Measurements from ENCODE around the gene BBIP1. TPM values are rescaled to one million over a fixed set of nuclear protein-coding genes. Genes with fewer than 3 reads are reported as not detected.
"Not testable (repeated sequence)": the region's sequence is repeated elsewhere in the genome, so short reads cannot be mapped to it uniquely, and the experiment has no call there.

The BBIP1 gene
- total RNA-seq, 1 donor from 2014 or later = 25.3 TPM

DNA sequence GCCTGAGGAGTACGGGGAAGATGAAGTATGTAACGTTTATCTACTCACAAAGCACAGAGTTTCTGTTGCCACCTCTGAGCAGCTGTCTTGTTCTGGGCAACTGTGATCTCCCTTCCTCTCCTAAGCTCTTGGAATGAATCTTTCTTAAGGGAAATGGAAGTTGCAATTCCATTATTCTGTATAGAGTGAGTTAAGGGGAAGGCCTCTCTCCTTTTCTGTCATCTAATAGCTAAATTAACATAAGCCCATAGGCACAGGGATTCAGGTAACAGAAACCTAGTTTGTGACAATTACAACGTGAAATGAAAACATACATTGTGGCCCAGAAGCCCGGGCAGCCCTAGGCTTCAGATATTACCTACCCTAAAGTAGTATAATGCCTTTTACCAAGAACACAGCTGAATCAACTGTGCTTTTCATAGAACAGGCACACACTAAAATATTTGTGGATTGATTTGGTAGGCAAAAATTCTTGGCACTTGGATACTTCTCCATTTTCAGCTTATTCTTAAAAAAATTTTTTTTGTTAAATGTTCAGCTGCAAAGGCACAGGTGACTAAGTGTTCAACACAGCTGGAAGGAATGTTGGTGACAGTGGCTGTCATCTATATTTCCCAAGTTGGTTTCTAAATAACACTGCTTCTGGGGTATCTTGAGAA is 51.0 kb downstream of the BBIP1 start:
- DNase-seq = no peak
- Histone ChIP-seq H3K9me3 (no peaks in the 10 kb centered on the region), H3K27ac (peak overlapping the region; percentile 52), H3K36me3 (no peaks in the 10 kb centered on the region), H3K4me1 (peaks cover 44% of the 10 kb centered on the region), H3K27me3 (no peaks in the 10 kb centered on the region), H3K4me3 (no peak overlapping the region)
- intact Hi-C loops (cut with DNase I) = no loop called here
- ATAC-seq = no peak
- TF ChIP-seq, protein P1, sequence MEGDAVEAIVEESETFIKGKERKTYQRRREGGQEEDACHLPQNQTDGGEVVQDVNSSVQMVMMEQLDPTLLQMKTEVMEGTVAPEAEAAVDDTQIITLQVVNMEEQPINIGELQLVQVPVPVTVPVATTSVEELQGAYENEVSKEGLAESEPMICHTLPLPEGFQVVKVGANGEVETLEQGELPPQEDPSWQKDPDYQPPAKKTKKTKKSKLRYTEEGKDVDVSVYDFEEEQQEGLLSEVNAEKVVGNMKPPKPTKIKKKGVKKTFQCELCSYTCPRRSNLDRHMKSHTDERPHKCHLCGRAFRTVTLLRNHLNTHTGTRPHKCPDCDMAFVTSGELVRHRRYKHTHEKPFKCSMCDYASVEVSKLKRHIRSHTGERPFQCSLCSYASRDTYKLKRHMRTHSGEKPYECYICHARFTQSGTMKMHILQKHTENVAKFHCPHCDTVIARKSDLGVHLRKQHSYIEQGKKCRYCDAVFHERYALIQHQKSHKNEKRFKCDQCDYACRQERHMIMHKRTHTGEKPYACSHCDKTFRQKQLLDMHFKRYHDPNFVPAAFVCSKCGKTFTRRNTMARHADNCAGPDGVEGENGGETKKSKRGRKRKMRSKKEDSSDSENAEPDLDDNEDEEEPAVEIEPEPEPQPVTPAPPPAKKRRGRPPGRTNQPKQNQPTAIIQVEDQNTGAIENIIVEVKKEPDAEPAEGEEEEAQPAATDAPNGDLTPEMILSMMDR (IDR thresholded peaks at IDR 0.05) = no peak

DNA sequence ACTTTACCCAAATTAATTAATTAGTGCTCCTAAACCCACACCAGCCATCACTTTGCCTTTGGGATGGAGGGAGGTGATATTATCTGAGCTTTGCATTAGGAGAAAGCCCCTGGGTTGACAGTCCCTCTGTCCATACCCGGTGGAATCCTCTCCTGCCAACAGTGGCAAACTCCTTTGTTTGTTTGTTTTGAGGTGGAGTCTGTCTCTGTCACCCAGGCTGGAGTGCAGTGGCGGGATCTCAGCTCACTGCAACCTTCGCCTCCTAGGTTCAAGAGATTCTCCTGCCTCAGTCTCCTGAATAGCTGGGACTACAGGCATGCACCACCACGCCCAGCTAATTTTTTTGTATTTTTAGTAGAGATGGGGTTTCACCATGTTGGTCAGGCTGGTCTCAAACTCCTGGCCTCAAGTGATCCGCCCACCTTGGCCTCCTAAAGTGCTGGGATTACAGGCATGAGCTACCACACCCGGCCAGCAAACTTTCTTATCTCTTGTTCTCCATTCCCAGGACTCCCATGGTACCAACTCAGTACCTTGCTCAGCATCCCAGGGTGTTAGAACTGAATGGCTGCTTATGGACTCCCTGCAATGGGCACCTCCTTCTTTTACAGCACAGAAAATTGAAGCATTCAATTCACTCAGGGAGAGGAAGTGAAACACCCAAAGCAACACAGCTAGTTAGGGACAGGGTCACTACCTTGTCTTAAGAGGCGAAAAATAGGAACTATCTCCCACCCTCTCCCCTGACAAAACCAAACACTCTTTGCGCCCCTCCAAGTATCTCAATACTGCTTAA is 51.8 kb downstream of the BBIP1 start:
- H3K27me3 ChIP-seq; H3K9me3 ChIP-seq; H3K36me3 ChIP-seq; DNase-seq; intact Hi-C loops (cut with DNase I); H3K4me3 ChIP-seq: not testable (repeated sequence)
- peak; percentile 4 for ATAC-seq
- peaks cover 44% of the 10 kb centered on the region for H3K4me1 ChIP-seq
- peak overlapping the region; percentile 52 for H3K27ac ChIP-seq

DNA sequence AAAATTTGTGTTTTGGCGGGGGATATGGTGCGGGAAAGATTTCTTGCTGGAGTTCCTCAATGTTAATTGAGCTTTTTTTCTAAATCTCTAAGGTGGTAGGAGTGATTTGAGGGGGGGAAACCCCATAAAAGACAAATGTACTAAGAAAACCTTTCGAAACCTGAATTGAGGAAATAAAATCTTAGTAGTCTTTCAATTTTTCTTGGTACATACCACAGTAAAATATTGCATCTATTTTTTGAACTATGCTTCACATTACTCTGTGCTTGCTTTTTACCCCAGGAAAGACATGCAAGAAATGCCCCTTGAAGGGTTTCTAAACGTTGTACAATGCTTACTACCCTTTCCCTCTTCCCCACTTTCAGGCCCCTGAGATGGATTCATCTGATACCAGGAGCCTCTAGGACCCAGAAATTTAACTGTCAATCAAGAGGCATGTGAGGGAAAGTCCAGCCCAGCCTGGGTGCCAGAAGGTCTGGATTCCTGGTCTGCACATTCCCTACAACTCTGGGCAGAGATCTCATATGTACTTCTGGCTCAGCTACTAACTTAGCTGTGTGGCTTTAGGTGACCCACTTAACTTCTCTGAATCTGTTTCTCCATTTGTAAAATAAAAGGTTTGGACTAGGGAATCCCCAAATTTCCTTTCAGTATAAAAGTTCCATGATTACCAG is 53.0 kb downstream of the BBIP1 start:
- TF ChIP-seq, protein P1 (IDR thresholded peaks at IDR 0.05) = no peak
- intact Hi-C loops (cut with DNase I) = no loop called here
- peak; percentile 38 for ATAC-seq

DNA sequence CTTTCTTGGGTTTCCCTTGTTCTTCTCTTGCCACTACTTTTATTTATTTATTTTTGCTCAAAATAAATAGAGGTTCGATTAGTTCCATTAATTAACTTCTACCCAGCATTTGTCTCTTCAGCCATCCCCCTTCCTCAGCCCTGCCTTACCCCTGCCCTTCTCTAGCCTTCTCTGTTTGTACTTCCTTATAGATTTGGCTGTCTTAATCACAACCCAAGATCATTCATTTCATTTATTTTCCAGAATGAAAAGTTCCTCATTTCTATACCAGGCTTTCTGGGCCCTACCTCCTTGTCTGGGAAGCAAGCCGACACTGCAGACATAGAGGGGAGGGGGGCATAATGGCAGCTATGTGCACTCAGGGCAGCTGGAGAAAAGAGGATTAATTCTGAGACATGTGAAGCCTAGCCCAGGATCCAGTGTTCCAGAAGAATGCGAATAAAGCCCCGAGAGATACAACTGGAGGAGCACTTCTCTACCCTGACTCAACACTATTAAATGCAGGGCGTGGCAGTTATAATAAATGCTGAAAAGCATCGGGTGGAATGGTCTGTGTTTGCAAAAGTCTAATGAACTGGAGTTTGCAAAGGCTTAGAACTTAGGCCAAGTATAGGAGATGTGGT is 53.7 kb downstream of the BBIP1 start:
- no peaks in the 10 kb centered on the region for H3K9me3 ChIP-seq
- H3K27me3 ChIP-seq = no peaks in the 10 kb centered on the region
- H3K4me1 ChIP-seq = peaks cover 43% of the 10 kb centered on the region
- DNase-seq (no peak), ATAC-seq (peak; percentile 38)
- TF ChIP-seq, protein P1 (IDR thresholded peaks at IDR 0.05) = no peak
- peak overlapping the region; percentile 20 for H3K4me3 ChIP-seq
- intact Hi-C loops (cut with DNase I) = no loop called here
- peak overlapping the region; percentile 89 for H3K27ac ChIP-seq
- H3K36me3 ChIP-seq = no peaks in the 10 kb centered on the region

More for the DNA sequence above, 53.0 kb downstream of the BBIP1 start:
- H3K27me3 ChIP-seq = no peaks in the 10 kb centered on the region
- no peak overlapping the region for H3K4me3 ChIP-seq
- H3K27ac ChIP-seq = peak overlapping the region; percentile 89
- DNase-seq = no peak
- no peaks in the 10 kb centered on the region for H3K9me3 ChIP-seq
- peaks cover 43% of the 10 kb centered on the region for H3K4me1 ChIP-seq
- H3K36me3 ChIP-seq = no peaks in the 10 kb centered on the region

DNA sequence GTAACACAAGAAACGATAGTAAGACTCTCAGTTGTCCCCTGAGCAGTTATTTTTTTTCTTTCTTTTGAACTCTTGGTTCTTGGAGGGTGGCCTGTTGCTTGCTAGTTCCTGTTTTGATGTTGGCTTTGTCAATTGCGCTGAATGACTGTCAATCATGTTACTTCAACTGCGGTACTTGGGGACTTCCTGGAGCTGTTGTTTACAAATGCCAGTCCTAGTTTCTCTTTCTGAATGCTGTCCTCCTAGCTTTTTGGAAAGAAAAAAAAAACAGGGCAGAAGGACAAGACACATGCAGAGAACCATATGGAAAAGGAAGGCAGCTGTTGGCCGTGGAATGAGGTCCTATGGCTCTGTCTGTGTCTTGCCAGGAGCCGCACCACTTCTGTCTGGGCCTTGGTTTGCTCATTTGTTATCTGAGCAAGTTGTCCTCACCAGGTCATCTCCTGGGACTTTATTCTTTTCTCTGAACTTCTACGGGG is 54.3 kb downstream of the BBIP1 start:
- DNase-seq = no peak
- Histone ChIP-seq H3K9me3 (no peaks in the 10 kb centered on the region), H3K4me1 (peaks cover 49% of the 10 kb centered on the region), H3K4me3 (peak overlapping the region; percentile 20), H3K36me3 (no peaks in the 10 kb centered on the region), H3K27me3 (no peaks in the 10 kb centered on the region), H3K27ac (peak overlapping the region; percentile 89)
- TF ChIP-seq, protein P1 (IDR thresholded peaks at IDR 0.05) = no peak
- ATAC-seq = peak; percentile 68
- intact Hi-C loops (cut with DNase I) = no loop called here
